ENCODE measurements around the gene FAM174C. TPM values are rescaled to one million over a fixed set of nuclear protein-coding genes. Genes with fewer than 3 reads are reported as not detected.

Gene FAM174C
- total and polyA plus RNA-seq, 2 donors (not counting 3 experiments of a cell fraction or from before 2014, with no cell fraction given): 46.7 to 83.9 TPM

DNA sequence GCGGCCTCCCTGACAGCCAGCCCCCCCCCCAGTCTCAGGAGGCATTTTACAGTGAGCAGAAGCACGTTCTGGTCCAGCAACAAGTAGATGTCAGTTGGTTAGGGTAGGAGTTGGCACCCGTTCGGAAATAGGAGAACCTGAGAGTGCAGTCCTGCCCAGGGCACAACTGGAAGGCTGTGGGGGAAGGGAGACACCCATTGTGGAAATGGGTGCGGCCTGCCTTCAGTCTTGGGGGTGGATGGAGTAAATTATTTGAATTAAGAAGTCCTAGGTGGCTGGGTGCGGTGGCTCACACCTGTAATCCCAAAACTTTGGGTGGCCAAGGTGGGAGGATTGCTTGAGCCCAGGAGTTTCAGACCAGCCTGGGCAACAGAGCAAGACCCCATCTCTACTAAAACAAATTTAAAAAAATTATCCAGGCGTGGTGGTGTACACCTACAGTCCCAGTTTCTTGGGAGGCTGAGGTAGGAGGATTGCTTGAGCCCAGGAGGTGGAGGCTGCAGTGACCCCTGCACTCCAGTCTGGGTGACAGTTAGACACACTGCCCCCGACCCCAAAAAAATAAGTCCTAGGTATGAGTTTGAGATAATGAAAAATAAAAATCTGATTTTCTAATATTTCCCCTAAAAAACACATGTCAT, 5.0 kb upstream of the FAM174C start:
- FAIRE-seq (no peak), DNase-seq (ENCODE audit: low read depth, low spot score) (no peak)
- Histone ChIP-seq H3K27me3 (ENCODE audit: control insufficient read depth in 2 of 2, insufficient read depth in 2 of 2, low read length in 2 of 2) (no peaks in the 10 kb centered on the region), H2AFZ (ENCODE audit: low read depth, low read length) (no peak overlapping the region), H3K9ac (replicated peaks; ENCODE audit: extremely low read depth, insufficient read depth, low read length) (peak overlapping the region; percentile 97), H3K9me3 (replicated peaks; ENCODE audit: control insufficient read depth, insufficient read depth, low read length) (no peaks in the 10 kb centered on the region), H3K36me3 (ENCODE audit: control insufficient read depth in 2 of 2, extremely low read depth in 1 of 2, insufficient read depth in 2 of 2, low read length in 2 of 2) (peaks cover 23 to 34% of the 10 kb centered on the region in 2 experiments), H3K9me1 (replicated peaks; ENCODE audit: control insufficient read depth, extremely low read depth, insufficient read depth, low read length) (no peaks in the 10 kb centered on the region), H3K4me1 (ENCODE audit: control insufficient read depth, extremely low read depth, insufficient read depth, low read length) (peaks cover 42% of the 10 kb centered on the region), H3K4me2 (ENCODE audit: insufficient read depth, low read length) (peak overlapping the region; percentile 96), H3K4me3 (replicated peaks in 1 of 3; ENCODE audit: insufficient read depth in 1 of 3, low read depth in 1 of 3, low read length in 3 of 3) (peak overlapping the region; percentile 61 to 90 (median 76)), H3K79me2 (ENCODE audit: control insufficient read depth, insufficient read depth, low read length) (peaks cover 45% of the 10 kb centered on the region), H3K27ac (ENCODE audit: insufficient read depth, low read depth, low read length) (peak overlapping the region; percentile 93), H4K20me1 (replicated peaks; ENCODE audit: control insufficient read depth, extremely low read depth, insufficient read depth, low read length) (no peaks in the 10 kb centered on the region)
- TF ChIP-seq GATA2 (IDR thresholded peaks at IDR 0.05; ENCODE audit: insufficient read depth, insufficient read length, low read depth, low read length): no peak
- no peak for TF ChIP-seq POLR2AphosphoS5 (IDR thresholded peaks at IDR 0.05; ENCODE audit: insufficient read depth, low read depth, low read length)
- TF ChIP-seq FOS (IDR thresholded peaks at IDR 0.05; ENCODE audit: borderline replicate concordance, insufficient read depth, low read length): no peak
- TF ChIP-seq EZH2 (IDR thresholded peaks at IDR 0.05; ENCODE audit: borderline replicate concordance, low read depth, low read length, severe bottlenecking): no peak
- no peak for TF ChIP-seq JUN (IDR thresholded peaks at IDR 0.05; ENCODE audit: borderline replicate concordance, insufficient read depth, insufficient read length, low read depth)
- dilution Hi-C loops (cut with MboI; ENCODE audit: extremely low pct_ligation_motif_present, low sequenced_read_pairs): no loop called here
- no TSS peak for BruUV-seq (replicated peaks)
- ChIA-PET POLR2A (interaction anchor here (1.5 kb wide), 1 partner anchor 25 kb away, joined by 87 read pairs; no protein-coding TSS in a partner anchor), CTCF (interaction anchor here (7.2 kb wide), 1 partner anchor 26 kb away, joined by 1001 read pairs; the partner anchor contains the start of gene ATP5F1D)
- intact Hi-C loops (cut with micrococcal nuclease): no loop called here

DNA sequence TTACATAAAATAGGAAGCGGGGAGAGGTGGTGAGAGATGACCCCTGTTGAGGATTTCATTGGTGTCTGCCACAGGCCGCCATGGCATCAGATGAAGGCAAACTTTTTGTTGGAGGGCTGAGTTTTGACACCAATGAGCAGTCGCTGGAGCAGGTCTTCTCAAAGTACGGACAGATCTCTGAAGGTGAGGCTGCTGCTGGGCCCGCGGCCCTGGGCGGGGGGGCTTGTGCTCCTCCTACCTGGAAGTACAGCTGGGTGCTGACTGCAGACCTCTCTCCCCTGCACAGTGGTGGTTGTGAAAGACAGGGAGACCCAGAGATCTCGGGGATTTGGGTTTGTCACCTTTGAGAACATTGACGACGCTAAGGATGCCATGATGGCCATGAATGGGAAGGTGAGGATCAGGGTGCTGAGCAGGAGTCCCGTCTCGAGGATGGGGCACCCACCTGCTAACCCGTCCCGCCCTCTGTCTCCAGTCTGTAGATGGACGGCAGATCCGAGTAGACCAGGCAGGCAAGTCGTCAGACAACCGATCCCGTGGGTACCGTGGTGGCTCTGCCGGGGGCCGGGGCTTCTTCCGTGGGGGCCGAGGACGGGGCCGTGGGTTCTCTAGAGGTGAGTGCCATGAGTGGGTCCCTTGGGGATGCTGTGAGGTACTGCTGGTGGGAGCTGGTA, 4.3 kb upstream of the FAM174C start:
- peaks cover 23 to 34% of the 10 kb centered on the region in 2 experiments for H3K36me3 ChIP-seq (ENCODE audit: control insufficient read depth in 2 of 2, extremely low read depth in 1 of 2, insufficient read depth in 2 of 2, low read length in 2 of 2)
- H3K9me1 ChIP-seq (replicated peaks; ENCODE audit: control insufficient read depth, extremely low read depth, insufficient read depth, low read length): no peaks in the 10 kb centered on the region
- H3K27ac ChIP-seq (ENCODE audit: insufficient read depth, low read depth, low read length): no peak overlapping the region
- H3K4me1 ChIP-seq (ENCODE audit: control insufficient read depth, extremely low read depth, insufficient read depth, low read length): peaks cover 38% of the 10 kb centered on the region
- no peak for FAIRE-seq
- no peaks in the 10 kb centered on the region for H3K27me3 ChIP-seq (ENCODE audit: control insufficient read depth in 2 of 2, insufficient read depth in 2 of 2, low read length in 2 of 2)
- no peaks in the 10 kb centered on the region for H4K20me1 ChIP-seq (replicated peaks; ENCODE audit: control insufficient read depth, extremely low read depth, insufficient read depth, low read length)
- H3K79me2 ChIP-seq (ENCODE audit: control insufficient read depth, insufficient read depth, low read length): peaks cover 45% of the 10 kb centered on the region
- H2AFZ ChIP-seq (ENCODE audit: low read depth, low read length): no peak overlapping the region
- DNase-seq (ENCODE audit: low read depth, low spot score): no peak
- H3K9me3 ChIP-seq (replicated peaks; ENCODE audit: control insufficient read depth, insufficient read depth, low read length): no peaks in the 10 kb centered on the region
- POLR2A ChIA-PET: no interaction called here
- no peak for TF ChIP-seq JUN (IDR thresholded peaks at IDR 0.05; ENCODE audit: borderline replicate concordance, insufficient read depth, insufficient read length, low read depth)
- TF ChIP-seq, protein P1, sequence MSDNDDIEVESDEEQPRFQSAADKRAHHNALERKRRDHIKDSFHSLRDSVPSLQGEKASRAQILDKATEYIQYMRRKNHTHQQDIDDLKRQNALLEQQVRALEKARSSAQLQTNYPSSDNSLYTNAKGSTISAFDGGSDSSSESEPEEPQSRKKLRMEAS (IDR thresholded peaks at IDR 0.05; ENCODE audit: insufficient read depth, insufficient read length): no peak
- no peak for TF ChIP-seq FOS (IDR thresholded peaks at IDR 0.05; ENCODE audit: borderline replicate concordance, insufficient read depth, low read length)
- TF ChIP-seq POLR2A (IDR thresholded peaks at IDR 0.05; ENCODE audit: low read depth, low read length): no peak
- no peak for TF ChIP-seq MYC (IDR thresholded peaks at IDR 0.05; ENCODE audit: low read depth, low read length)
- TF ChIP-seq, protein P2, sequence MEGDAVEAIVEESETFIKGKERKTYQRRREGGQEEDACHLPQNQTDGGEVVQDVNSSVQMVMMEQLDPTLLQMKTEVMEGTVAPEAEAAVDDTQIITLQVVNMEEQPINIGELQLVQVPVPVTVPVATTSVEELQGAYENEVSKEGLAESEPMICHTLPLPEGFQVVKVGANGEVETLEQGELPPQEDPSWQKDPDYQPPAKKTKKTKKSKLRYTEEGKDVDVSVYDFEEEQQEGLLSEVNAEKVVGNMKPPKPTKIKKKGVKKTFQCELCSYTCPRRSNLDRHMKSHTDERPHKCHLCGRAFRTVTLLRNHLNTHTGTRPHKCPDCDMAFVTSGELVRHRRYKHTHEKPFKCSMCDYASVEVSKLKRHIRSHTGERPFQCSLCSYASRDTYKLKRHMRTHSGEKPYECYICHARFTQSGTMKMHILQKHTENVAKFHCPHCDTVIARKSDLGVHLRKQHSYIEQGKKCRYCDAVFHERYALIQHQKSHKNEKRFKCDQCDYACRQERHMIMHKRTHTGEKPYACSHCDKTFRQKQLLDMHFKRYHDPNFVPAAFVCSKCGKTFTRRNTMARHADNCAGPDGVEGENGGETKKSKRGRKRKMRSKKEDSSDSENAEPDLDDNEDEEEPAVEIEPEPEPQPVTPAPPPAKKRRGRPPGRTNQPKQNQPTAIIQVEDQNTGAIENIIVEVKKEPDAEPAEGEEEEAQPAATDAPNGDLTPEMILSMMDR (IDR thresholded peaks at IDR 0.05; ENCODE audit: extremely low read depth in 1 of 2, insufficient read depth in 1 of 2, low read depth in 1 of 2, low read length in 2 of 2): no peak
- TF ChIP-seq EZH2 (IDR thresholded peaks at IDR 0.05; ENCODE audit: borderline replicate concordance, low read depth, low read length, severe bottlenecking): no peak
- TF ChIP-seq POLR2AphosphoS5 (IDR thresholded peaks at IDR 0.05; ENCODE audit: insufficient read depth, low read depth, low read length): no peak
- no peak for TF ChIP-seq GATA2 (IDR thresholded peaks at IDR 0.05; ENCODE audit: insufficient read depth, insufficient read length, low read depth, low read length)
- peak overlapping the region; percentile 96 for H3K4me2 ChIP-seq (ENCODE audit: insufficient read depth, low read length)
- CTCF ChIA-PET: interaction anchor here (3.9 kb wide), 1 partner anchor 27 kb away, joined by 42 read pairs; no protein-coding TSS in a partner anchor
- dilution Hi-C loops (cut with MboI; ENCODE audit: extremely low pct_ligation_motif_present, low sequenced_read_pairs): no loop called here
- peak overlapping the region; percentile 97 for H3K9ac ChIP-seq (replicated peaks; ENCODE audit: extremely low read depth, insufficient read depth, low read length)
- no TSS peak for BruUV-seq (replicated peaks)
- no peak overlapping the region for H3K4me3 ChIP-seq (replicated peaks in 1 of 3; ENCODE audit: insufficient read depth in 1 of 3, low read depth in 1 of 3, low read length in 3 of 3)
- intact Hi-C loops (cut with micrococcal nuclease): no loop called here
